NB4 (cell line): ENCODE measurements around the gene RANBP1.

Experiments
- POLR2A ChIP-seq: IDR thresholded peaks from 2 replicates; pipeline ENCODE4 v1.6.1; 2011; ENCODE audit warnings: mild to moderate bottlenecking; ENCODE audit not compliant: insufficient read length; ENCODE audit errors: extremely low read depth
- TF ChIP-seq, protein P1 (sequence below): IDR thresholded peaks from one replicate; pipeline ENCODE4 v1.5.1; 2012; ENCODE audit warnings: low read depth, low read length

DNA sequence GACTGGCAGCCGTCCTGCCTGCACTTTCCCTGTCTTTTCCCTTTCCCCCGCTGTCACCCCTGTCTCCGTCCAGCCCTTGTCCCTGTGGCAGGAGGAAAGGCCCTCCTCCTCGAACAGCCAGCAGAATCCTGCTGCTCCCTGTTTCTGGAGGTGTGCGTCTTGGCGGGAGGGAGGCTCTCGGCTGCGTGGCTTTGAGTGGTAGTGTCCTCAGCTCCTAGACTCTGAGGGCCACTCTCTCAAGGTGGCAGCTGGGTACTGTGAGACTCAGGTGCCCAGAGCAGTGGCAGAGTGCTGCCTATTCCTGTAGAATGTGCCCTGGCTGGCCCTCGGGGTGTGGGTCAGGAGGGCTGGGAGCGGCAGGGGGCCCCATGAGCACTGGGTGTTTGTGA lies 9.1 kb upstream of the RANBP1 start:
- TF ChIP-seq, protein P1, sequence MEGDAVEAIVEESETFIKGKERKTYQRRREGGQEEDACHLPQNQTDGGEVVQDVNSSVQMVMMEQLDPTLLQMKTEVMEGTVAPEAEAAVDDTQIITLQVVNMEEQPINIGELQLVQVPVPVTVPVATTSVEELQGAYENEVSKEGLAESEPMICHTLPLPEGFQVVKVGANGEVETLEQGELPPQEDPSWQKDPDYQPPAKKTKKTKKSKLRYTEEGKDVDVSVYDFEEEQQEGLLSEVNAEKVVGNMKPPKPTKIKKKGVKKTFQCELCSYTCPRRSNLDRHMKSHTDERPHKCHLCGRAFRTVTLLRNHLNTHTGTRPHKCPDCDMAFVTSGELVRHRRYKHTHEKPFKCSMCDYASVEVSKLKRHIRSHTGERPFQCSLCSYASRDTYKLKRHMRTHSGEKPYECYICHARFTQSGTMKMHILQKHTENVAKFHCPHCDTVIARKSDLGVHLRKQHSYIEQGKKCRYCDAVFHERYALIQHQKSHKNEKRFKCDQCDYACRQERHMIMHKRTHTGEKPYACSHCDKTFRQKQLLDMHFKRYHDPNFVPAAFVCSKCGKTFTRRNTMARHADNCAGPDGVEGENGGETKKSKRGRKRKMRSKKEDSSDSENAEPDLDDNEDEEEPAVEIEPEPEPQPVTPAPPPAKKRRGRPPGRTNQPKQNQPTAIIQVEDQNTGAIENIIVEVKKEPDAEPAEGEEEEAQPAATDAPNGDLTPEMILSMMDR = no peak
- TF ChIP-seq POLR2A = no peak
